Esophagus muscularis mucosa (tissue), 4 donors: Measurements from ENCODE around the gene BCL2L13. TPM values are rescaled to one million over a fixed set of nuclear protein-coding genes. Genes with fewer than 3 reads are reported as not detected.

ENCODE experiments used
- DNase-seq: peaks from one replicate; pipeline ENCODE4 v3.0.0-alpha.2; 2017; ENCODE audit errors: extremely low spot score
- H3K27ac ChIP-seq, 4 donors: fragments of 200-600 bp; sonication (generic); replicated peaks in 1 of 4; 1 replicate in 3 of 4; 2 replicates in 1 of 4; pipeline ENCODE4 v1.5.1; 2016 to 2019; ENCODE audit warnings: mild to moderate bottlenecking in 1 of 4
- H3K27me3 ChIP-seq, 4 donors: fragments of 200-600 bp; sonication (generic); one replicate each; pipeline versions ENCODE4 v1.5.1 to v1.6.0; 2016 to 2019
- H3K36me3 ChIP-seq, 4 donors: fragments of 200-600 bp; sonication (generic); one replicate each; pipeline ENCODE4 v1.5.1; 2016 to 2019
- H3K4me1 ChIP-seq, 4 donors: fragments of 200-600 bp; sonication (generic); one replicate each; pipeline ENCODE4 v1.5.1; 2016 to 2019
- H3K4me3 ChIP-seq, 4 donors: fragments of 200-600 bp; sonication (generic); 1 replicate in 2 of 4; 2 replicates in 2 of 4; pipeline ENCODE4 v1.5.1; 2016 to 2019; ENCODE audit warnings: mild to moderate bottlenecking in 4 of 4, moderate library complexity in 1 of 4
- H3K9me3 ChIP-seq, 4 donors: fragments of 200-600 bp; sonication (generic); 1 replicate in 3 of 4; 2 replicates in 1 of 4; pipeline ENCODE4 v1.5.1; 2016 to 2019
- EP300 ChIP-seq: sonication (generic); formaldehyde crosslinking; IDR thresholded peaks from one replicate; pipeline ENCODE4 v1.6.1; 2017; ENCODE audit warnings: antibody characterized with exemption
- POLR2A ChIP-seq: fragments of 450-650 bp; IDR thresholded peaks from one replicate; pipeline ENCODE4 v1.6.1; 2017; ENCODE audit warnings: antibody characterized with exemption, moderate library complexity, mild to moderate bottlenecking, low read depth
- POLR2AphosphoS5 ChIP-seq, 2 donors: sonication (generic); formaldehyde crosslinking; IDR thresholded peaks; one replicate each; pipeline ENCODE4 v1.6.1; 2017; ENCODE audit warnings: antibody characterized with exemption in 2 of 2
- WGBS: methylation state at CpG from one replicate; pipeline ENCODE4 v1.1.5; 2018; 5-methylcytosine and 5-hydroxymethylcytosine counted together
- intact Hi-C: fragments of 100-400 bp; cut with DNase I; formaldehyde crosslinking; loops from one replicate; pipeline ENCODE4 v1.15.1; 2023
- total RNA-seq, 4 donors: library from RNA; depleted of rRNA; stranded (reverse); fragments of >200 nt; gene quantifications; one replicate each; pipeline versions ENCODE4 v1.1.0 to v1.2.1, GENCODE V29; 2016
- TF ChIP-seq, protein P1 (sequence below), 3 experiments: fragments of 200-600 bp in 2 of 3; fragments of 450-650 bp in 1 of 3; sonication (generic) in 2 of 3; IDR thresholded peaks; one replicate each; pipeline ENCODE4 v1.5.1; 2017 to 2019; ENCODE audit warnings: antibody characterized with exemption in 3 of 3, mild to moderate bottlenecking in 2 of 3, moderate library complexity in 1 of 3

The BCL2L13 gene
- total RNA-seq, 4 donors from 2014 or later, result 102 to 199 (median 133) TPM

DNA sequence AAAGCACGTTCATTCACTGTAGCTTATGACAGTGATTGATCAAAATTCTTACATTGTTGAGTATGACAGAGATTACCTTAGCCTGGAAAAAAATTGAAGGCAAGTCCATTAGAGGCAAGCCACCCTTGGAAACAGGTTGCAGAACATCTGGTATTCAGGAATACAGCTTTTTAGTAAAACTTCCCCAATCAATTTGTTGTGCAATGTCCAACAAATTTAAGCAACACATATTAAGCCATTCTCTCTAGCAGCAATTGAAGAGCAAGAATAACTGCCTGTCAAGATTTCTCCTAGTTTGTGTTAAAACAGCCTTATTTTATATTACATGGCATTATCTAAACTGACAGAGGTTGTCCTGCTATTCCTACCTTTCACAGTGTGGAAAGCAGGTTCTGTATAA is 37.0 kb downstream of the BCL2L13 start:
- Histone ChIP-seq H3K4me1 (peaks cover 12 to 24% (median 22%) of the 10 kb centered on the region in 4 donors), H3K36me3 (peaks cover 0 to 11% (median 4%) of the 10 kb centered on the region in 4 donors), H3K4me3 (no peak overlapping the region), H3K27ac (no peak overlapping the region), H3K9me3 (no peaks in the 10 kb centered on the region), H3K27me3 (no peaks in the 10 kb centered on the region)
- intact Hi-C loops, result no loop called here
- TF ChIP-seq POLR2A, result no peak
- TF ChIP-seq POLR2AphosphoS5 (IDR thresholded peaks at IDR 0.05), result no peak
- TF ChIP-seq EP300, result no peak
- TF ChIP-seq, protein P1, sequence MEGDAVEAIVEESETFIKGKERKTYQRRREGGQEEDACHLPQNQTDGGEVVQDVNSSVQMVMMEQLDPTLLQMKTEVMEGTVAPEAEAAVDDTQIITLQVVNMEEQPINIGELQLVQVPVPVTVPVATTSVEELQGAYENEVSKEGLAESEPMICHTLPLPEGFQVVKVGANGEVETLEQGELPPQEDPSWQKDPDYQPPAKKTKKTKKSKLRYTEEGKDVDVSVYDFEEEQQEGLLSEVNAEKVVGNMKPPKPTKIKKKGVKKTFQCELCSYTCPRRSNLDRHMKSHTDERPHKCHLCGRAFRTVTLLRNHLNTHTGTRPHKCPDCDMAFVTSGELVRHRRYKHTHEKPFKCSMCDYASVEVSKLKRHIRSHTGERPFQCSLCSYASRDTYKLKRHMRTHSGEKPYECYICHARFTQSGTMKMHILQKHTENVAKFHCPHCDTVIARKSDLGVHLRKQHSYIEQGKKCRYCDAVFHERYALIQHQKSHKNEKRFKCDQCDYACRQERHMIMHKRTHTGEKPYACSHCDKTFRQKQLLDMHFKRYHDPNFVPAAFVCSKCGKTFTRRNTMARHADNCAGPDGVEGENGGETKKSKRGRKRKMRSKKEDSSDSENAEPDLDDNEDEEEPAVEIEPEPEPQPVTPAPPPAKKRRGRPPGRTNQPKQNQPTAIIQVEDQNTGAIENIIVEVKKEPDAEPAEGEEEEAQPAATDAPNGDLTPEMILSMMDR (IDR thresholded peaks at IDR 0.05), result no peak
- DNase-seq, result no peak
- 70% methylated on average over 1 of the region's 1 CpG for WGBS

DNA sequence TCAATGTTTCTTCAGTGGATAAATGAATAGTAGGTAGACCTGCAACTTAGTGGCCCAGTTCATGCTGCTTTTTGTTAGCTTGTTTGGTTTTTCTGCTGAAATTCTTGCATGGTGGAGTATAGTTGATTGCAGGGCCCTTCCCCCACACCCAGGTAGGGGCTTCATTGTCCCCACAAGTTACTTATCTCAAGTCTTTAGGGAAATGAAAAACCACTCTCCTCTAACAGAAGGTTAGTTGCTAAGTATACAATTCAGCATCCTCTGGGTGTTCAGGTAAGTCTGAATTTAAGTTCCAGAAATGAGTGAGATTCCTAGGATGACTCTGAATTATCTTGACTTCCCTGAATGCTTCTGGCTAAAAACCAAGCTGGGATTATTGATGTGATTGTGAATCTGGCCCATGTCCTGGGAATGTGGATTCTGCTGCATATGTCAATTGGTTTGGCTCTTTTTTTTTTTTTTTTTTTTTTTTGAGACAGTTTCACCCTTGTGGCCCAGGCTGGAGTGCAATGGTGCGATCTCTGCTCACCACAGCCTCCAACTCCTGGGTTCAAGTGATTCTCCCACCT is 40.3 kb downstream of the BCL2L13 start:
- peaks cover 0 to 7% (median 3%) of the 10 kb centered on the region in 4 donors for H3K36me3 ChIP-seq
- TF ChIP-seq EP300 (no peak), POLR2AphosphoS5 (IDR thresholded peaks at IDR 0.05) (no peak), POLR2A (no peak)
- TF ChIP-seq, protein P1 (IDR thresholded peaks at IDR 0.05), result no peak
- no peaks in the 10 kb centered on the region for H3K27me3 ChIP-seq
- H3K27ac ChIP-seq, result no peak overlapping the region
- H3K4me3 ChIP-seq, result no peak overlapping the region
- WGBS, result 100% methylated on average over 1 of the region's 1 CpG
- intact Hi-C loops, result no loop called here
- no peaks in the 10 kb centered on the region for H3K9me3 ChIP-seq
- DNase-seq, result no peak
- peaks cover 0 to 4% (median 0%) of the 10 kb centered on the region in 4 donors for H3K4me1 ChIP-seq

DNA sequence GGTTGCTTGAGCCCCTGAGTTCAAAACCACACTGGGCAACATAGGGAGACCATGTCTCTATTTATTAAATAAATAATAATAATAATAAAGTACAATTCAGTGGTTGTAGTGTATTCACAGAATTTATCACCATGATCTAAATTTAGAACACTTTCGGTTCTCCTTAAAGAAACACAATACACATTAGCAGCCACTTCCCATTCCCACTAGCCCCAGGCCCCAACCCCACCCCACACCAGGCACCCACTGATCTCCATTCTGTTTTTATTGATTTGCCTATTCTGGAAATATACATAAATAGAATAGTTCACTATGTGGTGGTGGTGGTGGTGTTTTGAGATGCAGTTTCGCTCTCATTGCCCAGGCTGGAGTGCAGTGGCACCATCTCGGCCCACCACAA is 45.7 kb downstream of the BCL2L13 start:
- Histone ChIP-seq H3K4me3 (no peak overlapping the region), H3K9me3 (no peaks in the 10 kb centered on the region), H3K27me3 (no peaks in the 10 kb centered on the region), H3K27ac (no peak overlapping the region), H3K4me1 (peaks cover 0 to under 1% (median 0%) of the 10 kb centered on the region in 4 donors), H3K36me3 (peaks cover 0 to 41% (median 24%) of the 10 kb centered on the region in 4 donors)
- TF ChIP-seq EP300, result no peak
- TF ChIP-seq, protein P1 (IDR thresholded peaks at IDR 0.05), result no peak
- TF ChIP-seq POLR2AphosphoS5 (IDR thresholded peaks at IDR 0.05), result no peak
- TF ChIP-seq POLR2A, result no peak
- DNase-seq, result no peak
- intact Hi-C loops, result no loop called here
- 87% methylated on average over 3 of the region's 3 CpGs for WGBS

DNA sequence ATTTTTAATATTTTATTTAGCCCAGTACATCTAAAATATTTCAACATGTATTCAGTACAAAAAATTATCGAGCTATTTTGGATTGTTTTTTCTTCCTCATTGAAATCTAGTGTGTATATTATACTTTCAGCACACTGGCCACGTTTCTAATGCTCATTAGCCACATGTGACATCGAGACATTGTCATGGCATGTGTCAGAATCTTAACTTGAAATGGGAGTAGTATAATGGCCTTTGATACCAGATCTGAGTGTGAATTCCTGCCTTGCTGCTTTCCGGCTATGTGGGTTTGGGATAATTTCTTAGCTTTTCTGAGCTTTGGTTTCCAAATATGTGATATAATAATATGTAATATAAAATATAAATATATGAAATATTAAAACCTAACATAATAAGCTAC is 54.3 kb downstream of the BCL2L13 start:
- TF ChIP-seq EP300, result no peak
- TF ChIP-seq, protein P1 (IDR thresholded peaks at IDR 0.05), result no peak
- no peak for TF ChIP-seq POLR2A
- Histone ChIP-seq H3K4me3 (no peak overlapping the region), H3K27ac (no peak overlapping the region), H3K27me3 (no peaks in the 10 kb centered on the region), H3K4me1 (peaks cover 0 to 9% (median 0%) of the 10 kb centered on the region in 4 donors), H3K9me3 (no peaks in the 10 kb centered on the region), H3K36me3 (peaks cover 5 to 58% (median 31%) of the 10 kb centered on the region in 4 donors)
- DNase-seq, result no peak
- 90% methylated on average over 4 of the region's 4 CpGs for WGBS
- intact Hi-C loops, result no loop called here

DNA sequence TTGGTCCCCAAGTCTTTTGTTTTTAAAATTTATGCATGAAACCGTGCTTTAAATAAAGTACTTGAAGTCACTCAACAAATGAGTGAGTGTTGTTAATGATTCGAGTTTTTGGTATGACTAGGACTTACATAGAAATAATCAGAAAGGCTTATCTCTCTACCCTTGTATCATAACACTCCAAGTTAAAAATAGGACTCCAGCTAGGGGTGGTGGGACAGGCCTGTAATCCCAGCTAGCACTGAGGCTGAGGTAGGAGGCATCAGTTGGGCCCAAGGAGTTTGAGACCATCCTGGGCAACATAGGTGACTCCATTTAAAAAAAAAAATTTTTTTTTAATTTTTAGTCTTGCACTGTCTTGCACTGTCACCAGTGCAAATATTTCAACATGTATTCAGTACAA is 55.6 kb downstream of the BCL2L13 start:
- Histone ChIP-seq H3K9me3 (no peaks in the 10 kb centered on the region), H3K27me3 (no peaks in the 10 kb centered on the region), H3K36me3 (peaks cover 5 to 53% (median 29%) of the 10 kb centered on the region in 4 donors), H3K4me1 (peaks cover 0 to 9% (median 0%) of the 10 kb centered on the region in 4 donors), H3K4me3 (no peak overlapping the region), H3K27ac (no peak overlapping the region)
- intact Hi-C loops, result no loop called here
- TF ChIP-seq POLR2AphosphoS5 (IDR thresholded peaks at IDR 0.05), result no peak
- no peak for DNase-seq
- WGBS, result 99% methylated on average over 2 of the region's 2 CpGs
